OCI-LY3 (cell line): ENCODE data around the gene FKBP5.

Experiments used
- EZH2phosphoT487 ChIP-seq: fragments of 200-600 bp; shearing (Covaris generic); IDR thresholded peaks from 2 replicates; pipeline ENCODE4 v1.6.1; 2018; ENCODE audit warnings: antibody characterized with exemption, mixed run types, low read depth
- TF ChIP-seq, protein P1 (sequence below): fragments of 200-600, 300-600 bp; sonication (generic); IDR thresholded peaks from 2 replicates; pipeline ENCODE4 v1.5.1; 2014; ENCODE audit warnings: antibody characterized with exemption, low read length, low read depth

- TF ChIP-seq, protein P1, sequence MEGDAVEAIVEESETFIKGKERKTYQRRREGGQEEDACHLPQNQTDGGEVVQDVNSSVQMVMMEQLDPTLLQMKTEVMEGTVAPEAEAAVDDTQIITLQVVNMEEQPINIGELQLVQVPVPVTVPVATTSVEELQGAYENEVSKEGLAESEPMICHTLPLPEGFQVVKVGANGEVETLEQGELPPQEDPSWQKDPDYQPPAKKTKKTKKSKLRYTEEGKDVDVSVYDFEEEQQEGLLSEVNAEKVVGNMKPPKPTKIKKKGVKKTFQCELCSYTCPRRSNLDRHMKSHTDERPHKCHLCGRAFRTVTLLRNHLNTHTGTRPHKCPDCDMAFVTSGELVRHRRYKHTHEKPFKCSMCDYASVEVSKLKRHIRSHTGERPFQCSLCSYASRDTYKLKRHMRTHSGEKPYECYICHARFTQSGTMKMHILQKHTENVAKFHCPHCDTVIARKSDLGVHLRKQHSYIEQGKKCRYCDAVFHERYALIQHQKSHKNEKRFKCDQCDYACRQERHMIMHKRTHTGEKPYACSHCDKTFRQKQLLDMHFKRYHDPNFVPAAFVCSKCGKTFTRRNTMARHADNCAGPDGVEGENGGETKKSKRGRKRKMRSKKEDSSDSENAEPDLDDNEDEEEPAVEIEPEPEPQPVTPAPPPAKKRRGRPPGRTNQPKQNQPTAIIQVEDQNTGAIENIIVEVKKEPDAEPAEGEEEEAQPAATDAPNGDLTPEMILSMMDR: no peak
- TF ChIP-seq EZH2phosphoT487: no peak
Measured at GRCh38 chr6:35706468-35706867, 17.8 kb upstream of the FKBP5 start.
